ENCODE results near the gene H2BK1. TPM values are rescaled to one million over a fixed set of nuclear protein-coding genes. Genes with fewer than 3 reads are reported as not detected.

Gene H2BK1
- total RNA-seq, 2 donors from 2014 or later: not detected

- Mint-ChIP-seq H3K9me3 (no peaks in the 10 kb centered on the region), H3K36me3 (ENCODE audit: low read depth) (no peaks in the 10 kb centered on the region), H3K4me3 (peak overlapping the region; percentile 74), H3K27ac (peak overlapping the region; percentile 90), H3K4me1 (peaks cover 51% of the 10 kb centered on the region), H3K27me3 (ENCODE audit: insufficient read depth) (peaks cover 44% of the 10 kb centered on the region)
- Histone ChIP-seq H3K4me3 (ENCODE audit: low read length) (peak overlapping the region; percentile 77), H3K9me3 (ENCODE audit: control insufficient read depth, low read length) (no peaks in the 10 kb centered on the region), H3K9ac (ENCODE audit: extremely low read depth, low read length, poor library complexity, severe bottlenecking) (peak overlapping the region; percentile 47), H3K27ac (ENCODE audit: low read depth, low read length) (peak overlapping the region; percentile 87), H3K27me3 (ENCODE audit: control insufficient read depth, insufficient read depth, low read length, poor library complexity, severe bottlenecking) (no peaks in the 10 kb centered on the region), H3K36me3 (ENCODE audit: control insufficient read depth, insufficient read depth, low read length) (no peaks in the 10 kb centered on the region), H3K4me1 (ENCODE audit: control insufficient read depth, insufficient read depth, low read length) (peaks cover 37% of the 10 kb centered on the region)
- 4 to 9% methylated on average over 20 to 45 of the region's 45 CpGs for WGBS, 2 experiments (ENCODE audit: insufficient coverage in 1 of 2, insufficient read length in 1 of 2)
- no peak for TF ChIP-seq CTCF (conservative IDR thresholded peaks at IDR 0.05)
- no peak for DNase-seq
These were observed 38.9 kb upstream of the H2BK1 start for GRCh38 chr7:151249034-151249731.

- DNase-seq: peak; percentile 91
- Histone ChIP-seq H3K4me1 (ENCODE audit: control insufficient read depth, insufficient read depth, low read length) (peaks cover 37% of the 10 kb centered on the region), H3K9ac (ENCODE audit: extremely low read depth, low read length, poor library complexity, severe bottlenecking) (peak within 1 kb of the TSS; percentile 62), H3K27me3 (ENCODE audit: control insufficient read depth, insufficient read depth, low read length, poor library complexity, severe bottlenecking) (no peaks in the 10 kb centered on the region), H3K4me3 (ENCODE audit: low read length) (peak within 1 kb of the TSS; percentile 77), H3K36me3 (ENCODE audit: control insufficient read depth, insufficient read depth, low read length) (no peaks in the 10 kb centered on the region), H3K27ac (ENCODE audit: low read depth, low read length) (peak within 1 kb of the TSS; percentile 87), H3K9me3 (ENCODE audit: control insufficient read depth, low read length) (no peaks in the 10 kb centered on the region)
- H3K4me1 Mint-ChIP-seq: peaks cover 51% of the 10 kb centered on the region
- no peaks in the 10 kb centered on the region for H3K36me3 Mint-ChIP-seq (ENCODE audit: low read depth)
- H3K27ac Mint-ChIP-seq: peak within 1 kb of the TSS; percentile 90
- TF ChIP-seq CTCF (conservative IDR thresholded peaks at IDR 0.05): no peak
- WGBS, 2 experiments (ENCODE audit: insufficient coverage in 1 of 2, insufficient read length in 1 of 2): 0% methylated on average over 18 to 71 of the region's 71 CpGs
- peaks cover 37% of the 10 kb centered on the region for H3K27me3 Mint-ChIP-seq (ENCODE audit: insufficient read depth)
- peak within 1 kb of the TSS; percentile 74 for H3K4me3 Mint-ChIP-seq
- no peaks in the 10 kb centered on the region for H3K9me3 Mint-ChIP-seq
These were observed 38.2 kb upstream of the H2BK1 start, which contains the start of gene SMARCD3 for GRCh38 chr7:151248346-151249033. Gene SMARCD3, minus strand, starts transcription at chr7:151248694. Its CDS starts 132 bp downstream, at chr7:151248562.

- H3K27me3 ChIP-seq (ENCODE audit: control insufficient read depth, insufficient read depth, low read length, poor library complexity, severe bottlenecking): no peaks in the 10 kb centered on the region
- peaks cover 33% of the 10 kb centered on the region for H3K27me3 Mint-ChIP-seq (ENCODE audit: insufficient read depth)
- peak overlapping the region; percentile 77 for H3K4me3 ChIP-seq (ENCODE audit: low read length)
- H3K36me3 ChIP-seq (ENCODE audit: control insufficient read depth, insufficient read depth, low read length): peaks cover 3% of the 10 kb centered on the region
- no peak for TF ChIP-seq CTCF (conservative IDR thresholded peaks at IDR 0.05)
- H3K4me1 ChIP-seq (ENCODE audit: control insufficient read depth, insufficient read depth, low read length): peaks cover 33% of the 10 kb centered on the region
- H3K9ac ChIP-seq (ENCODE audit: extremely low read depth, low read length, poor library complexity, severe bottlenecking): peak overlapping the region; percentile 62
- H3K4me3 Mint-ChIP-seq: peak overlapping the region; percentile 74
- H3K4me1 Mint-ChIP-seq: peaks cover 52% of the 10 kb centered on the region
- peaks cover 3% of the 10 kb centered on the region for H3K36me3 Mint-ChIP-seq (ENCODE audit: low read depth)
- H3K9me3 ChIP-seq (ENCODE audit: control insufficient read depth, low read length): no peaks in the 10 kb centered on the region
- H3K27ac ChIP-seq (ENCODE audit: low read depth, low read length): no peak overlapping the region
- peak; percentile 81 for DNase-seq
- no peaks in the 10 kb centered on the region for H3K9me3 Mint-ChIP-seq
- H3K27ac Mint-ChIP-seq: peak overlapping the region; percentile 88
- 10 to 17% methylated on average over 3 to 29 of the region's 29 CpGs for WGBS, 2 experiments (ENCODE audit: insufficient coverage in 1 of 2, insufficient read length in 1 of 2)
These were observed 37.5 kb upstream of the H2BK1 start for GRCh38 chr7:151247611-151248345.

Measured in endodermal cell (in vitro differentiated cells).